CD14-positive monocyte (primary cell): ENCODE measurements around the gene IFNA14. TPM values are rescaled to one million over a fixed set of nuclear protein-coding genes. Genes with fewer than 3 reads are reported as not detected.

Experiments used
- DNase-seq, 3 donors: peaks; one replicate each; pipeline ENCODE4 v3.0.0-alpha.2; 2011 to 2022
- H2AFZ ChIP-seq: 2 replicates; pipeline ENCODE4 v1.6.0; 2012; ENCODE audit warnings: mild to moderate bottlenecking, low read depth, low read length, inconsistent platforms; ENCODE audit not compliant: insufficient read depth, poor library complexity, severe bottlenecking
- H3K27ac ChIP-seq, 2 donors: 1 replicate in 1 of 2; 2 replicates in 1 of 2; pipeline ENCODE4 v1.5.1; 2012 to 2013; ENCODE audit warnings: low read length in 2 of 2, control low read depth in 1 of 2, inconsistent platforms in 1 of 2, low read depth in 1 of 2, mild to moderate bottlenecking in 1 of 2
- H3K27me3 ChIP-seq, 2 donors: one replicate each; pipeline versions ENCODE4 v1.6.0 to v1.6.1; 2011 to 2013; ENCODE audit warnings: low read length in 2 of 2; ENCODE audit not compliant: control insufficient read depth in 2 of 2, insufficient read depth in 2 of 2
- H3K36me3 ChIP-seq, 2 donors: replicated peaks in 1 of 2; 1 replicate in 1 of 2; 2 replicates in 1 of 2; pipeline versions ENCODE4 v1.5.1 to v1.6.1; 2012 to 2013; ENCODE audit warnings: low read length in 2 of 2, control low read depth in 1 of 2, inconsistent platforms in 1 of 2, mild to moderate bottlenecking in 1 of 2; ENCODE audit not compliant: insufficient read depth in 2 of 2, control insufficient read depth in 1 of 2
- H3K4me1 ChIP-seq, 2 donors: 1 replicate in 1 of 2; 2 replicates in 1 of 2; pipeline versions ENCODE4 v1.5.1 to v1.6.1; 2012 to 2013; ENCODE audit warnings: low read length in 2 of 2, control low read depth in 1 of 2, inconsistent platforms in 1 of 2, mild to moderate bottlenecking in 1 of 2, moderate library complexity in 1 of 2; ENCODE audit not compliant: insufficient read depth in 2 of 2, control insufficient read depth in 1 of 2
- H3K4me2 ChIP-seq: replicated peaks from 2 replicates; pipeline ENCODE3; 2012; ENCODE audit warnings: low read length, moderate library complexity, mild to moderate bottlenecking; ENCODE audit not compliant: poor library complexity, severe bottlenecking; ENCODE audit errors: extremely low read depth
- H3K4me3 ChIP-seq, 3 experiments: fragments of 200-600 bp in 1 of 3; sonication (generic) in 1 of 3; replicated peaks in 1 of 3; 1 replicate in 2 of 3; 2 replicates in 1 of 3; pipeline ENCODE4 v1.5.1; 2011 to 2013; ENCODE audit warnings: low read length in 3 of 3, mild to moderate bottlenecking in 3 of 3, control low read depth in 2 of 3, low read depth in 2 of 3, inconsistent platforms in 1 of 3, moderate library complexity in 1 of 3
- H3K79me2 ChIP-seq: 2 replicates; pipeline ENCODE4 v1.6.0; 2012; ENCODE audit warnings: mild to moderate bottlenecking, control low read depth, inconsistent platforms, low read length, moderate library complexity; ENCODE audit not compliant: insufficient read depth
- H3K9ac ChIP-seq: 2 replicates; pipeline ENCODE4 v1.6.0; 2017; ENCODE audit warnings: low read length, mild to moderate bottlenecking; ENCODE audit not compliant: insufficient read depth, poor library complexity, severe bottlenecking
- H3K9me3 ChIP-seq, 2 donors: replicated peaks in 1 of 2; 1 replicate in 1 of 2; 2 replicates in 1 of 2; pipeline versions ENCODE4 v1.5.1 to v1.6.1; 2012 to 2013; ENCODE audit warnings: low read length in 2 of 2, control low read depth in 1 of 2; ENCODE audit not compliant: control insufficient read depth in 1 of 2, insufficient read depth in 1 of 2
- H4K20me1 ChIP-seq: 2 replicates; pipeline ENCODE4 v1.6.0; 2012; ENCODE audit warnings: mild to moderate bottlenecking, low read length, control low read depth, moderate library complexity; ENCODE audit not compliant: insufficient read depth
- H3K27ac Mint-ChIP-seq, 7 donors: one replicate each; pipeline ENCODE4 v1.8.0; 2020; ENCODE audit warnings: mild to moderate bottlenecking in 7 of 7, mixed read lengths in 7 of 7, moderate library complexity in 6 of 7, inconsistent platforms in 2 of 7
- H3K27me3 Mint-ChIP-seq, 3 donors: one replicate each; pipeline ENCODE4 v1.8.0; 2021 to 2022; ENCODE audit warnings: low read depth in 3 of 3, mild to moderate bottlenecking in 3 of 3, mixed read lengths in 3 of 3, moderate library complexity in 3 of 3, inconsistent platforms in 1 of 3
- H3K36me3 Mint-ChIP-seq, 2 donors: one replicate each; pipeline ENCODE4 v1.8.0; 2020; ENCODE audit warnings: mixed read lengths in 2 of 2, inconsistent platforms in 1 of 2, mild to moderate bottlenecking in 1 of 2
- H3K4me1 Mint-ChIP-seq: one replicate; pipeline ENCODE4 v1.8.0; 2020; ENCODE audit warnings: mild to moderate bottlenecking, mixed read lengths
- H3K4me3 Mint-ChIP-seq, 2 donors: one replicate each; pipeline ENCODE4 v1.8.0; 2020; ENCODE audit warnings: mild to moderate bottlenecking in 2 of 2, mixed read lengths in 2 of 2, moderate library complexity in 1 of 2
- H3K9me3 Mint-ChIP-seq, 7 donors: one replicate each; pipeline ENCODE4 v1.8.0; 2020 to 2022; ENCODE audit warnings: mixed read lengths in 7 of 7, mild to moderate bottlenecking in 6 of 7, moderate library complexity in 6 of 7, inconsistent platforms in 2 of 7
- CTCF ChIP-seq: fragments of 200-600 bp; IDR thresholded peaks from one replicate; pipeline ENCODE4 v1.8.0; 2022; ENCODE audit warnings: antibody characterized with exemption, mild to moderate bottlenecking
- WGBS: methylation state at CpG from one replicate; pipeline ENCODE4 v1.1.5; 2013; ENCODE audit warnings: missing lambda C conversion rate; ENCODE audit not compliant: insufficient coverage; 5-methylcytosine and 5-hydroxymethylcytosine counted together
- intact Hi-C, 2 donors: fragments of 100-400 bp; cut with micrococcal nuclease; formaldehyde crosslinking; loops; one replicate each; pipeline versions ENCODE4 v1.15.0 to v1.15.1; 2023
- polyA plus RNA-seq, 3 donors: library from polyadenylated mRNA; depleted of rRNA in 1 of 3; unstranded in 2 of 3; stranded (reverse) in 1 of 3; fragments of 300-500 nt in 2 of 3; fragments of >200 nt in 1 of 3; fragmentation: Illumina TruSeq in 2 of 3; gene quantifications; 1 replicate in 2 of 3; 2 replicates in 1 of 3; pipeline ENCODE4 v1.2.3, GENCODE V29; 2012 to 2021

IFNA14 gene
- polyA plus RNA-seq, 3 donors: not detected

- H3K9me3 Mint-ChIP-seq: peaks cover 0 to 5% (median 0%) of the 10 kb centered on the region in 7 donors
- DNase-seq: peak; percentile 63 to 80 (median 76)
- Histone ChIP-seq H3K79me2 (no peaks in the 10 kb centered on the region), H3K9me3 (no peaks in the 10 kb centered on the region), H2AFZ (no peak overlapping the region), H3K4me1 (peaks cover 19 to 26% of the 10 kb centered on the region in 2 donors), H3K27ac (peak overlapping the region in 1 of 2 donors; percentile 70), H4K20me1 (no peaks in the 10 kb centered on the region), H3K4me3 (peak overlapping the region in 2 of 3 experiments; percentile 12 to 72), H3K4me2 (peak overlapping the region; percentile 75), H3K27me3 (no peaks in the 10 kb centered on the region), H3K36me3 (no peaks in the 10 kb centered on the region), H3K9ac (no peak overlapping the region)
- H3K27ac Mint-ChIP-seq: peak overlapping the region in 6 of 7 donors; percentile 72 to 87 (median 78)
- H3K36me3 Mint-ChIP-seq: no peaks in the 10 kb centered on the region
- intact Hi-C loops: no loop called here
- no peak for TF ChIP-seq CTCF
- H3K4me3 Mint-ChIP-seq: peak overlapping the region; percentile 12 to 85
- H3K4me1 Mint-ChIP-seq: peaks cover 28% of the 10 kb centered on the region
- no CpG with 5 or more reads among the region's 5 CpGs for WGBS
- H3K27me3 Mint-ChIP-seq: peaks cover 0 to 2% (median 0%) of the 10 kb centered on the region in 3 donors
Measured at GRCh38 chr9:21286659-21287058, 46.9 kb upstream of the IFNA14 start.

GRCh38 chr9:21286099-21286498, 46.3 kb upstream of the IFNA14 start:
- peaks cover 0 to 5% (median 0%) of the 10 kb centered on the region in 7 donors for H3K9me3 Mint-ChIP-seq
- no peak for TF ChIP-seq CTCF
- Histone ChIP-seq H3K27me3 (no peaks in the 10 kb centered on the region), H3K36me3 (no peaks in the 10 kb centered on the region), H3K4me2 (no peak overlapping the region), H4K20me1 (no peaks in the 10 kb centered on the region), H3K9me3 (no peaks in the 10 kb centered on the region), H3K79me2 (no peaks in the 10 kb centered on the region), H3K4me3 (no peak overlapping the region), H2AFZ (no peak overlapping the region), H3K4me1 (peaks cover 19 to 26% of the 10 kb centered on the region in 2 donors), H3K9ac (no peak overlapping the region), H3K27ac (no peak overlapping the region)
- H3K36me3 Mint-ChIP-seq: no peaks in the 10 kb centered on the region
- WGBS: no CpG with 5 or more reads among the region's 5 CpGs
- H3K4me1 Mint-ChIP-seq: peaks cover 34% of the 10 kb centered on the region
- peak overlapping the region in 2 of 7 donors; percentile 20 to 68 for H3K27ac Mint-ChIP-seq
- peaks cover 0 to 2% (median 0%) of the 10 kb centered on the region in 3 donors for H3K27me3 Mint-ChIP-seq
- DNase-seq: no peak
- no peak overlapping the region for H3K4me3 Mint-ChIP-seq
- intact Hi-C loops: no loop called here
